Esophagus muscularis mucosa (tissue), 4 donors: ENCODE measurements around the gene DOK3. TPM values are rescaled to one million over a fixed set of nuclear protein-coding genes. Genes with fewer than 3 reads are reported as not detected.
A peak's percentile ranks its signal among the peaks of the same experiment; 100 is the strongest.

Experiments used
- DNase-seq: peaks from one replicate; pipeline ENCODE4 v3.0.0-alpha.2; 2017; ENCODE audit errors: extremely low spot score
- H3K27ac ChIP-seq, 4 donors: fragments of 200-600 bp; sonication (generic); replicated peaks in 1 of 4; 1 replicate in 3 of 4; 2 replicates in 1 of 4; pipeline ENCODE4 v1.5.1; 2016 to 2019; ENCODE audit warnings: mild to moderate bottlenecking in 1 of 4
- H3K27me3 ChIP-seq, 4 donors: fragments of 200-600 bp; sonication (generic); one replicate each; pipeline versions ENCODE4 v1.5.1 to v1.6.0; 2016 to 2019
- H3K36me3 ChIP-seq, 4 donors: fragments of 200-600 bp; sonication (generic); one replicate each; pipeline ENCODE4 v1.5.1; 2016 to 2019
- H3K4me1 ChIP-seq, 4 donors: fragments of 200-600 bp; sonication (generic); one replicate each; pipeline ENCODE4 v1.5.1; 2016 to 2019
- H3K4me3 ChIP-seq, 4 donors: fragments of 200-600 bp; sonication (generic); 1 replicate in 2 of 4; 2 replicates in 2 of 4; pipeline ENCODE4 v1.5.1; 2016 to 2019; ENCODE audit warnings: mild to moderate bottlenecking in 4 of 4, moderate library complexity in 1 of 4
- H3K9me3 ChIP-seq, 4 donors: fragments of 200-600 bp; sonication (generic); 1 replicate in 3 of 4; 2 replicates in 1 of 4; pipeline ENCODE4 v1.5.1; 2016 to 2019
- CTCF ChIP-seq, 3 experiments: fragments of 200-600 bp in 2 of 3; fragments of 450-650 bp in 1 of 3; sonication (generic) in 2 of 3; IDR thresholded peaks; one replicate each; pipeline ENCODE4 v1.5.1; 2017 to 2019; ENCODE audit warnings: antibody characterized with exemption in 3 of 3, mild to moderate bottlenecking in 2 of 3, moderate library complexity in 1 of 3
- EP300 ChIP-seq: sonication (generic); formaldehyde crosslinking; IDR thresholded peaks from one replicate; pipeline ENCODE4 v1.6.1; 2017; ENCODE audit warnings: antibody characterized with exemption
- POLR2A ChIP-seq: fragments of 450-650 bp; IDR thresholded peaks from one replicate; pipeline ENCODE4 v1.6.1; 2017; ENCODE audit warnings: antibody characterized with exemption, moderate library complexity, mild to moderate bottlenecking, low read depth
- POLR2AphosphoS5 ChIP-seq, 2 donors: sonication (generic); formaldehyde crosslinking; IDR thresholded peaks; one replicate each; pipeline ENCODE4 v1.6.1; 2017; ENCODE audit warnings: antibody characterized with exemption in 2 of 2
- WGBS: methylation state at CpG from one replicate; pipeline ENCODE4 v1.1.5; 2018; 5-methylcytosine and 5-hydroxymethylcytosine counted together
- intact Hi-C: fragments of 100-400 bp; cut with DNase I; formaldehyde crosslinking; loops from one replicate; pipeline ENCODE4 v1.15.1; 2023
- total RNA-seq, 4 donors: library from RNA; depleted of rRNA; stranded (reverse); fragments of >200 nt; gene quantifications; one replicate each; pipeline versions ENCODE4 v1.1.0 to v1.2.1, GENCODE V29; 2016

DOK3 gene
- total RNA-seq, 4 donors from 2014 or later = 6.7 to 15.2 (median 7.5) TPM

- intact Hi-C loops = no loop called here
- Histone ChIP-seq H3K4me1 (peaks cover 52 to 98% (median 95%) of the 10 kb centered on the region in 4 donors), H3K4me3 (no peak overlapping the region), H3K36me3 (peaks cover under 1 to 9% (median 5%) of the 10 kb centered on the region in 4 donors), H3K9me3 (no peaks in the 10 kb centered on the region), H3K27ac (peak overlapping the region; percentile 89 to 96 (median 94)), H3K27me3 (no peaks in the 10 kb centered on the region)
- TF ChIP-seq POLR2AphosphoS5 (IDR thresholded peaks at IDR 0.05) (peak; percentile 83 to 89), CTCF (IDR thresholded peaks at IDR 0.05) (no peak), EP300 (no peak), POLR2A (no peak)
- DNase-seq = no peak
- 49% methylated on average over 18 of the region's 18 CpGs for WGBS
These were observed 32.9 kb downstream of the DOK3 start for GRCh38 chr5:177476531-177477233.

- Histone ChIP-seq H3K9me3 (no peaks in the 10 kb centered on the region), H3K27ac (peak overlapping the region; percentile 89 to 96 (median 94)), H3K36me3 (no peaks in the 10 kb centered on the region), H3K4me3 (no peak overlapping the region), H3K27me3 (no peaks in the 10 kb centered on the region), H3K4me1 (peaks cover 59 to 98% (median 95%) of the 10 kb centered on the region in 4 donors)
- TF ChIP-seq POLR2A (no peak), EP300 (no peak), POLR2AphosphoS5 (IDR thresholded peaks at IDR 0.05) (peak; percentile 9 to 25), CTCF (IDR thresholded peaks at IDR 0.05) (no peak)
- intact Hi-C loops = no loop called here
- no peak for DNase-seq
- 51% methylated on average over 9 of the region's 11 CpGs for WGBS
These were observed 33.8 kb downstream of the DOK3 start for GRCh38 chr5:177475563-177476427.

GRCh38 chr5:177474846-177475562 lies 34.6 kb downstream of the DOK3 start:
- TF ChIP-seq POLR2AphosphoS5 (IDR thresholded peaks at IDR 0.05) (peak; percentile 8 to 41), POLR2A (no peak)
- peak overlapping the region; percentile 89 to 96 (median 94) for H3K27ac ChIP-seq
- H3K4me3 ChIP-seq = no peak overlapping the region
- H3K36me3 ChIP-seq = no peaks in the 10 kb centered on the region
- intact Hi-C loops = no loop called here
- 38% methylated on average over 4 of the region's 4 CpGs for WGBS
- peaks cover 64 to 98% (median 95%) of the 10 kb centered on the region in 4 donors for H3K4me1 ChIP-seq
- H3K27me3 ChIP-seq = no peaks in the 10 kb centered on the region
- DNase-seq = no peak
- H3K9me3 ChIP-seq = no peaks in the 10 kb centered on the region

- Histone ChIP-seq H3K27me3 (no peaks in the 10 kb centered on the region), H3K36me3 (no peaks in the 10 kb centered on the region), H3K4me1 (peaks cover 64 to 98% (median 95%) of the 10 kb centered on the region in 4 donors), H3K9me3 (no peaks in the 10 kb centered on the region), H3K27ac (peak overlapping the region; percentile 89 to 96 (median 94)), H3K4me3 (peak overlapping the region; percentile 85 to 90 (median 88))
- TF ChIP-seq CTCF (IDR thresholded peaks at IDR 0.05) (no peak), POLR2A (no peak), POLR2AphosphoS5 (IDR thresholded peaks at IDR 0.05) (peak in 1 of 2 donors; percentile 6)
- 44% methylated on average over 7 of the region's 7 CpGs for WGBS
- intact Hi-C loops = no loop called here
- no peak for DNase-seq
These were observed 35.6 kb downstream of the DOK3 start for GRCh38 chr5:177474002-177474476.
